LHCN-M2 (cell line): Measurements from ENCODE around the gene PIEZO2. TPM values are rescaled to one million over a fixed set of nuclear protein-coding genes. Genes with fewer than 3 reads are reported as not detected.

Experiments used
- DNase-seq: peaks from one replicate; pipeline ENCODE4 v3.0.0-alpha.2; 2012; ENCODE audit warnings: low read depth
- total RNA-seq: library from RNA; depleted of rRNA; stranded (reverse); fragments of >200 nt; gene quantifications from 2 replicates; pipeline ENCODE4 v1.2.3, GENCODE V29; 2014

The PIEZO2 gene
- total RNA-seq, 1 experiment from 2014 or later, result 10.4 TPM

DNA sequence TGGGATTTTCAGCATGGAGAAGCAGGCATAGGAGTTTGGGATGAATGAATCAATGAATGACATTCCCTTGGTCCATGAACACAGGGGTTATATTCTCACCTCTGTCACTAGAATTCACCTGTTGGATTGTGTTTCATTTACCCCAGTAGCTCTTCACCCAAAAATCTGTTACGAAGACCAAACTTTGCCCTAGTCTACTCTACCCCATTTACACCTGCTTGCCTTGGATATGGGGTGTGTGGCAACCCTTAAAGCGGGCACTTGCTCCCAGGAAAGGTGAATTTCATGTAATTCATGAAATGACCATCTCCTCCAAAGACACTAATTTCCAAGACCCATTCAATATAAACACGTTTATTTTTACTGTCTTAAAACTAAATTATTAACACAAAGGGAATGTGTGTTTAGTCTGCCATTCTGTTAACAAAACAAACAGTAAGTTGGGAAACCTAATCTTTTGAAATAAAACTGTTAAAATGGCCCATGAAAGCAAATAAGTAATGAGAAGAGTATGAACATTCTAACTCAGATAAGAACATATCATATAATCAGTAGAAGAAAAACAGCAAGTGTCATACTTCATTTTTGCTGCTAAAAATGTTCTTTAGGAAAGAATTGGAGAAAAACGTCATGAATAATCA, 355.5 kb downstream of the PIEZO2 start:
- no peak for DNase-seq

GRCh38 chr18:10792181-10792580, 357.2 kb downstream of the PIEZO2 start:
- no peak for DNase-seq

- no peak for DNase-seq
These were observed 358.1 kb downstream of the PIEZO2 start for GRCh38 chr18:10791169-10791831.

- no peak for DNase-seq
These were observed 360.2 kb downstream of the PIEZO2 start for GRCh38 chr18:10789180-10789579.

- peak; percentile 83 for DNase-seq
These were observed 362.0 kb downstream of the PIEZO2 start for GRCh38 chr18:10787293-10787901.

DNA sequence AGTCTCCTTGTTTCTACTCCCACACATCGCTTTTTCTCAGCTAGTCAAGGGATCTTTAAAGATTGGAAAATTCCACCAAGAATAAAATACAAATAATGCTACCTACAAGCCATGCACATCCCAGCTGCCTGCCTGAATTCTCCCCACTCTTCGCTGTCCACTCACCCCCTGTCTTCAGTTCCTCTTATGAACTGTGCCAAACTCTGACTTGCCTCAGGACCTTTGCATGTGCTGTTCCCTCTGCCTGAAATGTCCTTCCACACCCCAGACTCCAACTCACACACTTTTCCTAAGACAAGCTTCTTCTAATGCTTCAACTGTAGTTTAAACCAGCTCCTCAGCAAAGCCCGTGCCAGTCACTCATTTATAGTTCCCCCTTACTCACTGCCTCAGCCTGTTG, 363.6 kb downstream of the PIEZO2 start:
- no peak for DNase-seq

GRCh38 chr18:10784596-10785202, 364.7 kb downstream of the PIEZO2 start:
- no peak for DNase-seq

GRCh38 chr18:10783941-10784340, 365.4 kb downstream of the PIEZO2 start:
- DNase-seq, result no peak

DNA sequence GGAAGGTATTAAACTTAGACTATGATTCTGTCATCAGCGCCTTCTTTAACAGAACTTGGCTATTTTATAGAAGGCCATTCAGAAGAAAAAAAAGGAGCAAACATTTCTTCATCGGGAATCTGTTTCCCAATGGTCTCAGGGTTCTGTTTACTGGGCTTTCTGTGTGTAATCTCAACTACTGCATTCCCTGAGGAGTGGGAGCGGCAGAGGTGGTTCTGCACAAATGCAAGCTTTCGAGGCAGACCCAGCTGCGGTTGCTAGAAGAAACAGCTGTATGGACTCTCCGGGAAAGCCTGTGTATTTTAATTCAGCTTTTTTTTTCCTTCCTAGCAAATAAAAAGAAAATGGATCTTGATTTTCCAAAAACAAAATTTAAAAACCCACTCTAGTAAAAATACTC, 372.9 kb downstream of the PIEZO2 start:
- DNase-seq, result no peak

- no peak for DNase-seq
These were observed 374.3 kb downstream of the PIEZO2 start for GRCh38 chr18:10775026-10775425.

DNA sequence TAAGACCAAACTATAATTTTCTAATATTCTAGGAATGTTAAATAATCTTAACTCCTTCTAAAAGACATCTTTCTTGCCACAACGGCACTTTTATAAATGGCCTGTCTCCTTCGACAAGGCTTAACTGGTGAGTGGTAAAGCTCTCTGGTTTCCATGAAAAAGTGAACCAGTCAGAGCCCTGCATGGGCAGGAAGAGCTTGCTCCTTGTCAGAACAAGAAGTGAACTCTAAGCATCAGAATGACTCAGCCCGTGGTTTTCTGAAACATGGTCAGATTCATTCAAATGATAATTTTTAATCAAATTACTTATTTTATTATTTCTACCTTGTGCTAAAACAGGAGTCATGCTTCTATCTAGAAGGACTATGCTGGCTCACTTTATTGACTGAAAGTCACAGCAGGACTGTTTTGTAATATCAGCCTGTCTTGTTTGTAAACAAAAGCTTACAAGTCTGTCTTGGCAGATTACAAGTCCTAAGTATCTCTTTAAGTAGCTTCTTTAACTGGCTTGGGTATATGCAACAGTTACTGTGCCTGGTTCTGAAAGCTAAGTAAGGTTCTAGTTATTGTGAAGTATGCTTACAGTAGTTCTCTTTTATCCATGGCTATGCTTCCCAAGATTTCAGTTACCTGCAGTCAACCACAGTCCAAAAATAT, 378.2 kb downstream of the PIEZO2 start:
- peak; percentile 56 for DNase-seq

GRCh38 chr18:10770264-10770663, 379.1 kb downstream of the PIEZO2 start:
- DNase-seq, result no peak

DNA sequence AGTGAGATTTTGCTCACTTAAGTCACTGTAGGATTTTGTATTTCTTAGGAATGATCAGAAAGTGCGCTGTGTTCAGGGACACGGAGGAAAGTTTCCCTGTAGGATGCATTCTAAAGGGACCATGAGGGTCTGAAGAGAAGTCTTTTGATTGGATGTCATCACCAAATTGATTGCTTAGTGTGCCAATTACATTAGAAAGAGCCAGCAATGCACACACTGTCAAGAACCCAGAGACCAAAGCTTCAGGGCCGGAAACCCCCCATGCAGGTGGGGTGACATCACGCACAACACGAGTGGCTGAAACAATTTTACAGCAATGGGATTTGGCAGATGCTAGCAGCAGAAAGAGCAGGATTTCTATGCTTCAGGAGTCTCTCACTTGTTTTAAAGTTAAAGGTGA, 381.1 kb downstream of the PIEZO2 start:
- DNase-seq, result no peak

DNA sequence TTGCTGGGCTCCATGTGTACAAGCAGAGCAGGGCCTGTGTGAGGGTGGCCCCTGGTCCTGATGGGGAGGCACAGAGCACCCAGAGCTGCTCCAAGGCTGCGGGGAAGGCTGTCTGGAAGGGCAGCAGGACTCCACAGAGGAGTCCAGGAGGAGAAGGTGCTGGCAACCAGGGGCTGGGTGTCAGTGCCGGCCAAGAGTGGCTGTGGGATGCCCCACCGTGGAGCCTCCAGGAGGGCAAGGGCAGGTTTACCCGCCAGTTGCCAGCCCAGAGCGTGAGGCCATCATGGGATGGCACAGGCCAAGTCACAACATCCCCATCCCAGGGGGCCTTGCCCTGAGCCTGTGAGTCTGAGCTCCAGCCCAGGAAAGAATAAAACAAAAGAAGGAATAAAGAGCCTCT, 381.7 kb downstream of the PIEZO2 start:
- no peak for DNase-seq

- no peak for DNase-seq
These were observed 388.4 kb downstream of the PIEZO2 start for GRCh38 chr18:10760986-10761385.

DNA sequence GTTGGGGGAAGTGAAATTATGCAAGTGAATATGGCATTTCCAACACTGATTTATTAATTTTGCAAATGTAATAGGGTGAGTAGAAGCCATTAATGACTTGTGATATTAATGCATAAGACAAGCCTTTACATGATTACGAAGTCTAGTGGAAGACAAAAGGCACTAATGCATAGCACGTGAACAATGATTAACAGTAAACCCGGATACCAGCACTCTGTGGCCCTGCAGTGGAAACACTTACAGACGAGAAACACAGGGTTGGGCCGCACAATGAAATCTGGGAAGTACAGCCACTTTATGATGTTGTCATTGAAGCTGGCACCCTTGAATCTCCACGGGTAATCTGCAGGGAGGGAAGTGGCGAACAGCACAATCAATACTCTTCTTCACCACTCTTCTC, 390.1 kb downstream of the PIEZO2 start:
- no peak for DNase-seq

DNA sequence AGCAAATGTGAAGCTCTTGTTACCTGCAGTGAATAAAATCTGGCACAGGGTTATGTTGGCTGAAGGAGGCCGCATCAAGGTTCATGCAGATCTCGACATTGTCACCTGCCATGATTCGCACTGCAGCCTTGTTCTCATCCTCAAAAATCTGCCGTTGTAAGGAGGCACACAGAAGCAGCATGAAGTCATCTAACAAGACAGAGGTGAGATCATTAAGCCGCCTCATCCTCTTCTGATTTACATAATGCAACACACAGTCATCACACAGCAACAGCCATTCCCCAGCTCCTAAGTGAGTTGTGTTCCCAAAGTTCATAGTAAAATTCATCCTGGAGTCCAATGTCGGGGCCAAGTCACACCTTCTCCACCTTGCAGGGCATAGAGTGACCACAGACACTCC, 391.4 kb downstream of the PIEZO2 start:
- no peak for DNase-seq

DNA sequence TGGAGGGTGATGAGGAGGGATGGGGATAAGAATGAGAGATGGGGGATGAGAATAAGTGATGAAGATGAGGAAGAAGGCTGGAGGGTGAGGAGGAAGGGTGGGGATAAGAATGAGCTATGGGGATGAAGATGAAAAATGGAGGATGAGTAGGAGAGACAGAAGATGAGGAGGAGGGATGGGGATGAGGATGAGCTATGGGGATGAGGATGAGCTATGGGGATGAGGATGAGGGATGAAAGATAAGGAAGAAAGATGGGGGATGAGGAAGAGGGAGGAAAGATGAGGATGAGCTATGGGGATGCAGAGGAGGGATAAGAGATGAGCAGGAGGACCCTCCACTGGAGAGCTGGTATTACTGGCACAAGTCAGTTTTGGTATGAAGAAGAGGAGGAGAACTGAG, 392.0 kb downstream of the PIEZO2 start:
- no peak for DNase-seq

DNA sequence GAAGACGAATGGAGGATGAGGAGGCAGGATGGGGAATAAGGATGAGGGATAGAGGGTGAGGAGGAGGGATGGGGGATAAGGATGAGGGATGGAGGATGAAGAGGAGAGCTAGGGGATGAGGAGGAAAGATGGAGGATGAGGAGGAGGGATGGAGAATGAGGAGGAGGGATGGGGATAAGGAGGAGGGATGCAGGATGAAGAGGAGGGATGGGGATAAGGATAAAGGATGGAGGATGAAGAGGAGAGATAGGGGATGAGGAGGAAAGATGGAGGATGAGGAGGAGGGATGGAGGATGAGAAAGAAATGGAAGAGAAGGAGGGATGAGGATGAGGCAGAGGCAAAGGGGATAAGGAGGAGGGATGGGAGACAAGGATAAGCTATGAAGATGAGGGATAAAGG, 393.5 kb downstream of the PIEZO2 start:
- no peak for DNase-seq

DNA sequence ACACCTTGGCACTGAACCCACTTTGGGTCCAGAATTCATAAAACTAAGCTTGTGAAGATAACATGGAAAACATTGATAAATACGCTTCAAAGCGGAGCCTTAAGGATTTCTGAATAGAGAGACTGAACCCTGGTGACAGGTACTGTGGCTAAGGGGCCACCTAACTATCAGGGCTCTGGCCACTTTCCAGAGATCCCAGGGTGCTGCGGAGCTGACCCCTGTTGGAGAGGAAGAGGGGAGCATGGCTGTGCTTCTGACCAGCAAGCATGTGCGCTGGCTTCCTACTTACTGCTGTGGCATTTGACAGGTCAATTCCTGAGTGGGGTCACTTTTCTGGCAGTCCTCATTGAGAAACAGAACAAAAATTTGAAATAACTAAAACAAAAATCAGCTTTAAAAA, 395.2 kb downstream of the PIEZO2 start:
- DNase-seq, result no peak

DNA sequence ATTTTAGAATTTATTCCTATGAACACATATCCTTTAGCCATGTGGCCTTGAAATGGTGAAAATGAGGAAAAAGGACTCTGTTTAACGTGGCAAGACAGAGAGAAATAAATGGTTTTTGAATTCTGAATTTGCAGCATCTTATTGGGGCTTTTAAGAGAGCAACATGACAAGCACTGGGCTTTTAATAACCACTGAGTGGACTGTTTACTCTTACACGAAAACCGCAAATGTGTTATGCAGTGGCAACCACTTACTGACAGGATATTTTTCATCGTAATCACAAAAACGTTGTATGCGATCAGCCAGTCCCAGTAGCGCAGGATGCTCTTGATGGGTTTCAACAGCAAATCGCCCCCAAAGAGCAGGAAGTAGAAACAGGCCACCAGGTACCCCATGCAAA, 397.0 kb downstream of the PIEZO2 start:
- no peak for DNase-seq

DNA sequence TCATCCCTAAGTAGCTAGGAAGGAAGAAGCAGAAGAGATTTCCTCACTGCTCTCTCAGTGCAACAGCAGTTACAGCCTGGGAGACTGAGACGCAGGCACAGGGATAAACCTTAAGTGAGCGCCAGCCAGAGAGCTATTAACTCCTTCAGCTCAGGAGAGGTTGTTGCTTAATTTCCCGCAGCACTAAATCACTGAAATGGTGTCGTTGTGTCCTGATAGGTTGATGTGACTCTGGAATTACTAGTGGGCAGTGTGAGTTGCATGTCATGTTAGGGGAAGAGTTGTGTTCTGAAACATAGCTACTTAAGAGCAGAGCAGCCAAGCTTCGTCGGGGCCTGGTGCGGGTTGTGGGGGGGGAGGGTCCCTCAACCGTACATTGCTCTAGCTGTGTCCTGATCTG, 397.7 kb downstream of the PIEZO2 start:
- DNase-seq, result no peak
